PC-3 (cell line): ENCODE data around the gene NPC1. TPM values are rescaled to one million over a fixed set of nuclear protein-coding genes. Genes with fewer than 3 reads are reported as not detected.

ENCODE experiments used
- ATAC-seq: fragments of 200-7000 bp; cut with Tn5 transposase; 2 replicates; pipeline ENCODE4 v1.9.1; 2020; ENCODE audit warnings: mild to moderate bottlenecking, moderate library complexity
- BruUV-seq: library from RNA; stranded (reverse); fragments of 400-500 nt; replicated peaks from 2 replicates; lab custom pipeline; 2021; lab: Mats Ljungman, UMichigan
- CTCF ChIA-PET: fragments of 300-600 bp; sonication (Branson Sonifier 250); formaldehyde crosslinking; loops from one replicate; lab custom pipeline; 2022; ENCODE audit warnings: antibody characterized with exemption; lab: Charles Lee
- POLR2A ChIA-PET: fragments of 300-600 bp; sonication (Branson Sonifier 250); formaldehyde crosslinking; loops from one replicate; lab custom pipeline; 2022; ENCODE audit warnings: antibody characterized with exemption; ENCODE audit not compliant: unreplicated experiment; lab: Charles Lee
- DNase-seq: peaks from one replicate; pipeline ENCODE4 v3.0.0-alpha.2; 2015
- H2AFZ ChIP-seq: fragments of 300-600 bp; sonication (generic); 2 replicates; pipeline ENCODE4 v1.6.0; 2016; ENCODE audit warnings: antibody characterized with exemption, low read length
- H3F3A ChIP-seq: fragments of 300-600 bp; sonication (generic); one replicate; pipeline ENCODE4 v1.6.0; 2017; ENCODE audit warnings: antibody characterized with exemption, low read length, control low read depth, mild to moderate bottlenecking; ENCODE audit not compliant: unreplicated experiment
- H3K27ac ChIP-seq: fragments of 300-600 bp; sonication (generic); 2 replicates; pipeline ENCODE4 v1.5.1; 2016; ENCODE audit warnings: mild to moderate bottlenecking, low read length
- H3K27me3 ChIP-seq: fragments of 300-600 bp; sonication (generic); 2 replicates; pipeline ENCODE4 v1.6.1; 2016; ENCODE audit warnings: low read length, mixed read lengths
- H3K36me3 ChIP-seq: fragments of 300-600 bp; sonication (generic); 2 replicates; pipeline ENCODE4 v1.6.1; 2016; ENCODE audit warnings: low read depth, mixed run types, low read length, mixed read lengths
- H3K4me1 ChIP-seq: fragments of 300-600 bp; sonication (generic); 2 replicates; pipeline ENCODE4 v1.5.1; 2016; ENCODE audit warnings: low read length; ENCODE audit not compliant: insufficient read depth
- H3K4me2 ChIP-seq: fragments of 300-600 bp; sonication (generic); 2 replicates; pipeline ENCODE4 v1.6.0; 2016; ENCODE audit warnings: low read length
- H3K4me3 ChIP-seq: fragments of 300-600 bp; sonication (generic); 2 replicates; pipeline ENCODE4 v1.5.1; 2016; ENCODE audit warnings: mild to moderate bottlenecking, low read length, mixed read lengths
- H3K79me2 ChIP-seq: fragments of 300-600 bp; sonication (generic); 2 replicates; pipeline ENCODE4 v1.6.1; 2017; ENCODE audit warnings: low read length, mixed read lengths
- H3K9ac ChIP-seq: fragments of 300-600 bp; sonication (generic); 2 replicates; pipeline ENCODE4 v1.6.0; 2016; ENCODE audit warnings: mild to moderate bottlenecking, low read length
- H3K9me2 ChIP-seq: fragments of 300-600 bp; sonication (generic); replicated peaks from 2 replicates; pipeline ENCODE4 v1.6.1; 2016; ENCODE audit warnings: mixed run types, low read length, mixed read lengths
- H3K9me3 ChIP-seq: fragments of 300-600 bp; sonication (generic); 2 replicates; pipeline ENCODE4 v1.6.1; 2016; ENCODE audit warnings: low read length, mixed read lengths
- H4K20me1 ChIP-seq: fragments of 300-600 bp; sonication (generic); 2 replicates; pipeline ENCODE4 v1.6.1; 2016; ENCODE audit warnings: low read length, mixed read lengths
- CTCF ChIP-seq: fragments of 300-600 bp; sonication (generic); conservative IDR thresholded peaks from 2 replicates; pipeline ENCODE4 v1.5.1; 2017; ENCODE audit warnings: antibody characterized with exemption, low read depth, mild to moderate bottlenecking, low read length
- EZH2 ChIP-seq: fragments of 300-600 bp; sonication (generic); IDR thresholded peaks from one replicate; pipeline ENCODE4 v1.6.1; 2017; ENCODE audit warnings: antibody characterized with exemption, mild to moderate bottlenecking, low read length; ENCODE audit not compliant: unreplicated experiment
- EZH2phosphoT487 ChIP-seq: fragments of 300-600 bp; sonication (generic); IDR thresholded peaks from 2 replicates; pipeline ENCODE4 v1.6.1; 2018; ENCODE audit warnings: mild to moderate bottlenecking, antibody characterized with exemption, low read length, borderline replicate concordance
- intact Hi-C: fragments of 100-400 bp; cut with micrococcal nuclease; formaldehyde crosslinking; loops from 2 replicates; pipeline ENCODE4 v1.9.0; 2023
- total RNA-seq: library from RNA; depleted of rRNA; stranded (reverse); fragments of >200 nt; gene quantifications from 2 replicates; pipeline ENCODE4 v1.2.3, GENCODE V29; 2014

Gene NPC1
- total RNA-seq, 1 experiment from 2014 or later, result 85.5 TPM

- POLR2A ChIA-PET, result no interaction called here
- ATAC-seq (no peak; the same call in 1 of the 2 replicates), DNase-seq (no peak)
- Histone ChIP-seq H3F3A (no peaks in the 10 kb centered on the region), H3K27me3 (no peaks in the 10 kb centered on the region), H3K4me2 (peak overlapping the region; percentile 20), H3K36me3 (peaks cover 33% of the 10 kb centered on the region), H3K4me3 (0 out of 2 replicates have a peak overlapping the region, but pooled peaks have one; percentile 3), H3K79me2 (peaks cover 44% of the 10 kb centered on the region), H3K4me1 (peaks cover 18% of the 10 kb centered on the region), H3K9ac (0 out of 2 replicates have a peak overlapping the region, but pooled peaks have one; percentile 4), H3K9me2 (no peaks in the 10 kb centered on the region), H3K9me3 (no peaks in the 10 kb centered on the region), H4K20me1 (peaks cover 25% of the 10 kb centered on the region), H3K27ac (peak overlapping the region; percentile 58), H2AFZ (no peak overlapping the region)
- intact Hi-C loops, result loop anchor here (1.0 kb wide), 1 partner anchor 12 kb away; the partner anchor contains the start of gene NPC1
- CTCF ChIA-PET, result no interaction called here
- no peak for TF ChIP-seq EZH2
- no peak for TF ChIP-seq CTCF
- TF ChIP-seq EZH2phosphoT487, result no peak
- no TSS peak for BruUV-seq
Observed at GRCh38 chr18:23574611-23575308, 11.5 kb downstream of the NPC1 start.

- Histone ChIP-seq H3K9me3 (no peaks in the 10 kb centered on the region), H3K4me3 (peak overlapping the region; percentile 3; the same call in 1 of the 2 replicates), H3K36me3 (peaks cover 41% of the 10 kb centered on the region), H2AFZ (no peak overlapping the region), H4K20me1 (peaks cover 23% of the 10 kb centered on the region), H3K9me2 (no peaks in the 10 kb centered on the region), H3K9ac (0 out of 2 replicates have a peak overlapping the region, but pooled peaks have one; percentile 4), H3K79me2 (peaks cover 36% of the 10 kb centered on the region), H3K4me1 (peaks cover 18% of the 10 kb centered on the region), H3K4me2 (peak overlapping the region; percentile 20), H3K27ac (peak overlapping the region; percentile 58), H3K27me3 (no peaks in the 10 kb centered on the region), H3F3A (no peaks in the 10 kb centered on the region)
- BruUV-seq, result no TSS peak
- POLR2A ChIA-PET, result interaction anchor here (0.5 kb wide), 1 partner anchor 136 kb away, joined by 4 read pairs; a partner anchor contains a TSS
- ATAC-seq (peak; percentile 98), DNase-seq (peak; percentile 81)
- no peak for TF ChIP-seq EZH2phosphoT487
- TF ChIP-seq EZH2, result no peak
- TF ChIP-seq CTCF, result no peak
- CTCF ChIA-PET, result interaction anchor here (0.6 kb wide), 1 partner anchor 129 kb away, joined by 4 read pairs; no protein-coding TSS in a partner anchor
- intact Hi-C loops, result loop anchor here (1.0 kb wide), 1 partner anchor 12 kb away; the partner anchor contains the start of gene NPC1
Observed at GRCh38 chr18:23573626-23574431, 12.5 kb downstream of the NPC1 start.
